RCC 7860 (cell line): Measurements from ENCODE around the gene TJAP1.
"Not testable (repeated sequence)": the region's sequence is repeated elsewhere in the genome, so short reads cannot be mapped to it uniquely, and the experiment has no call there.

Experiments used
- DNase-seq: peaks from one replicate; pipeline ENCODE4 v3.0.0-alpha.2; 2015; ENCODE audit warnings: low spot score
- FAIRE-seq: peaks from 2 replicates; lab custom pipeline; 2012; peaks lifted over from hg19 to GRCh38; lab: Jason Lieb, UNC

TJAP1 gene

DNA sequence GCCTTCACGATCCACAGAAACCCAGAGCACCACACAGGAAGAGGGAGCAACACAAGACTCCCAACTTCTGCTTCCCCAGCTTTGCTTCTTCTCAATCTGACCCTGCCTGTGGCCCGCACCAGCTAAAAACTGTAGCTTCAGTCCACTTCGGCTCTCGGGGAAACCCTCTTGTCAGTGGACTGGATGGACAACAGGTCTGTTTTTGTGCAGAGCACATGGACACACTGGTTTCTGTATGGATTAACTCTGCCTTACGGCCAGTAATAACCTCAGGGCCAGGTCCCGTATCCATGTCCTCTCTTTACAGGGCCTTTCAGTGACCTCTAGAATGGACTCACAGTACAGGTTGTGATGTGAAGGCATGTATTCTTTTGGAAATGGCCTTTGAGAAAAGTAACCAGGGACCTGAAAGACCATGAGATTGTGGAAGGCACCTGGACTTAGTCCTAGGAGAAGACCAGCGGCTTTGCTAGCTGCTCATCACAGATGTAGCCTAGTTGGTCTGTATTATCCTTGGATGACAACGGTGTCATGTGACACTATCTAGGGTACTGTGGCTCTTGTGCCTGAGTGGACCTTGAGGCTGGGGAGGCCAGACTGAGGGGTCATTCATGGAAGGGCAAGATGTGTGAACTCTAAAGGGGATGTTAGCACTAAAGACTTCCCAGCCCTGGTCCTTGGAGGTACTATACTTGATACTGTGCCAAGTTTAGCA is 45.3 kb downstream of the TJAP1 start:
- DNase-seq (no peak), FAIRE-seq (no peak)

DNA sequence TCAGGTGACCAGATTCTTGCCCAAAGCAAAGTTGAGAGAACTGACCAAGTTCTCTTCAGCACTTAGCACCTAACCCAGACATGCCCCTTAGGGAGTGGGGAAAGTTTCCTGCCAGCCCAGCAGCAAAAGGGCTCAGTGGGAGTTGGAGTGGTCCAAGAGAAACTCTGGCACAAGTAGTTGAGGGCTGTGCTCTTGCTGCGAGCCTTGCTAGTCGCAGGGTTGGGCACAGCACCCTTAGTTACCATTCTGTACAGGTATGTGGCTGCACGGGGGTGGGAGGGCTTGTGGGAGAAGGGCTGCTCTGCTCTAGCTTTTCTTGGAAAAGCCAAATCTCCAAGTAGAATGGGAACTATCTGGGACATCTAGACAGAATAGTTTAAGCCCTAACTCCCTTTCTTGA is 45.9 kb downstream of the TJAP1 start:
- FAIRE-seq (no peak), DNase-seq (no peak)

DNA sequence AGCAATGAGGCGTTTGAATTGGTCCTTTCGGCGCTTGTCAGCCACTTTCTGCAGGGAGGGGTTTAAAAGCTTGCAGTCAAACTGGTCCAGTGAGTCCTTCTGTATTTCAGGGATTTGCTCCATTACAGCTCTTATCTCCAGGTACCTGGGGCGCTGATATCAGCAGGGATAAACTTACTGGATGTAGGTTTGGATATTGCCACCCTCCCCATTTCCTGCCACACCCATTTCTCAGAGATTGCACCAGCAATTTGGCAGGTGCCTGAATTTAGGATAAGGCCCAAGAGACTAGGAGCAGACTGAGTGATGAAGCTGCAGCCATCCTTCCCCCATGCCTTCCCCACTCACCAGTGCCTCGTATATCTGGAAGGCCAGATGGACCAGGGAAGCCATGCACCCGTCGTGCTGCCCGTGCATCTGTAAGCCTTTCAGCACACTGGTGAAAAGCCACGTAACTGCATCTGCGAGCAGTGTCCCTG is 47.2 kb downstream of the TJAP1 start:
- FAIRE-seq (no peak), DNase-seq (no peak)

- FAIRE-seq (no peak), DNase-seq (no peak)
Measured at GRCh38 chr6:43532201-43532600, 54.8 kb downstream of the TJAP1 start.

- DNase-seq, FAIRE-seq: not testable (repeated sequence)
Measured at GRCh38 chr6:43538986-43539385, 61.6 kb downstream of the TJAP1 start.

- not testable (repeated sequence) for DNase-seq, FAIRE-seq
Measured at GRCh38 chr6:43539409-43539808, 62.0 kb downstream of the TJAP1 start.

DNA sequence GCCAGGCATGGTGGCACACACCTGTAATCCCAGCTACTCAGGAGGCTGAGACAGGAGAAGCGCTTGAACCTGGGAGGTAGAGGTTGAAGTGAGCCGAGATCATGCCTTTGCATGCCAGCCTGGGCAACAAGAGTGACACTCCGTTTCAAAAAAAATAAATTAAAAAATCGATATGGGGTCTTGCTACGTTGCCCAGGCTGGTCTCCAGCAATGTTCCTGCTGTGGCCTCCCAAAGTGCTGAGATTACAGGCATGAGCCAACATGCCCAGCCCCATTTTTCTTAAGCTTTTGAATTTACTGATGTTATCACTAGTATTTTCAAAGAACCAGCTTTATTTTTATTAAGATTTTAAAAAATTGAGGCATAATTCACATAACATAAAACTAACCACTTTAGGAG is 63.1 kb downstream of the TJAP1 start:
- DNase-seq: no peak

DNA sequence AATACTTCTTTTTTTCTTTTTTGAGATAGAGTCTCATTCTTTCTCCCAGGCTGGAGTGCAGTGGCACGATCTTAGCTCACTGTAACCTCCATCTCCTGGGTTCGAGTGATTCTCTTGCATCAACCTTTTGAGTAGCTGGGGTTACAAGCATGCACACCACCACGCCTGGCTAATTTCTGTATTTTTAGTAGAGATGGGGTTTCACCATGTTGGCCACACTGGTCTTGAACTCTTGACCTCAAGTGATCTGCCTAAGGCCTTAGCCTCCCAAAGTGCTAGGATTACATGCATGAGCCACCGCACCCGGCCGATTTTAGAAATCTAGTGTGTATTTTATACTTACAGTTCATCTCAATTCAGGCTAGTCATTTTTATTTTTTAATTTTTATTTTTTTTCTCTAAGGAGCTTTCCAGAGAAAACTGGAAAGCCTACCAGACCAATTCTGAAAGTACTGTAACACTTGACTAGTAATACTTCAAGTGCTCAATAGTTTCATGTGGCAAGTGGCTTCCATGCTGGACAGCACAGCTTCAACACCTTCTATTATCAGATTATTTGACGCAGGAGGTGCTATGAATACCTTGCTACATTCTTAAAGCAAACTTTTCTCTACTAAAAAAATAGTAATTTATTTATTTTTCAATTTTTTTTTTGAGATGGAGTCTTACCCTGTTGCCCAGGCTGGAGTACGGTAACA is 64.6 kb downstream of the TJAP1 start:
- DNase-seq: no peak
- FAIRE-seq: no peak

More for the DNA sequence above, 63.1 kb downstream of the TJAP1 start:
- no peak for FAIRE-seq

DNA sequence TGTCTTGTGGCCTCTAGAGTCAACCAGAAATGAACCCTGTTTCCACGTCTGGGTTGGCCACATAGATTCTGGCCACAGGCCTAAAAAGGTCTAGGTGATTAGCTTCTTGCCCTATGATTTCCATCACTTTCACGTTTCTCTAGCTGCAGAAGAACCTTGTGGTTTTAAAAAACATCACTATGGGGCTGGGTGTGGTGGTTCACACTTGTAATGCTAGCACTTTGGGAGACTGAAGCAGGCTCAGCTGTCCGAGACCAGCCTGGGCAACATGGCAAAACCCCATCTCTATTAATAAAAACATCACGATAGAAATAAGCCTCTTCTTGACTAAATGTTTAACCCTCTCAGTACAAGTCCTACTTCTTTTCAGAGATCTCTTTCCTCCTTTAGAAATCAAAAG is 67.1 kb downstream of the TJAP1 start:
- DNase-seq (no peak), FAIRE-seq (no peak)

GRCh38 chr6:43547222-43547621 is 69.9 kb downstream of the TJAP1 start:
- FAIRE-seq (no peak), DNase-seq (no peak)
